Mesenteric fat pad (tissue), 1 donor: ENCODE results near the gene OBSCN. TPM values are rescaled to one million over a fixed set of nuclear protein-coding genes. Genes with fewer than 3 reads are reported as not detected.

ENCODE experiments used
- DNase-seq: peaks from one replicate; pipeline ENCODE4 v3.0.0-alpha.2; 2020; ENCODE audit warnings: low spot score
- total RNA-seq: library from RNA; stranded (reverse); fragmentation: NEBNext Ultra II Directional; extraction: Animal tissue kit (Norgen Biotek cat#: 25700); gene quantifications from one replicate; pipeline ENCODE4 v1.2.1, GENCODE V29; 2021
- donor health status: DM: yes; HTN: yes; CAD: no.

The OBSCN gene
- total RNA-seq, 1 donor from 2014 or later: 3.7 TPM

DNA sequence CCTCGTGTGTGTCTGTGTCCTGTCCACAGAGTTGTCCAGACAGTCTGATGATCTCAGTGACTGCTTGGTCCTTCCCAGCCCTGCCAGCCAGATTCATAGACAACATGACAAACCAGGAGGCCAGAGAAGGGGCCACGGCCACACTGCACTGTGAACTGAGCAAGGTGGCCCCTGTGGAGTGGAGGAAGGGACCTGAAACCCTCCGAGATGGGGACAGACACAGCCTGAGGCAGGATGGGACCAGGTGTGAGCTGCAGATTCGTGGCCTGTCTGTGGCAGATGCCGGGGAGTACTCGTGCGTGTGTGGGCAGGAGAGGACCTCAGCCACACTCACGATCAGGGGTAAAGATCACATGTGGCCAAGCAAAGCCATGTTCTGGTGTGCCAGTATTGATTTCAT, 96.4 kb downstream of the OBSCN start:
- DNase-seq: no peak

DNA sequence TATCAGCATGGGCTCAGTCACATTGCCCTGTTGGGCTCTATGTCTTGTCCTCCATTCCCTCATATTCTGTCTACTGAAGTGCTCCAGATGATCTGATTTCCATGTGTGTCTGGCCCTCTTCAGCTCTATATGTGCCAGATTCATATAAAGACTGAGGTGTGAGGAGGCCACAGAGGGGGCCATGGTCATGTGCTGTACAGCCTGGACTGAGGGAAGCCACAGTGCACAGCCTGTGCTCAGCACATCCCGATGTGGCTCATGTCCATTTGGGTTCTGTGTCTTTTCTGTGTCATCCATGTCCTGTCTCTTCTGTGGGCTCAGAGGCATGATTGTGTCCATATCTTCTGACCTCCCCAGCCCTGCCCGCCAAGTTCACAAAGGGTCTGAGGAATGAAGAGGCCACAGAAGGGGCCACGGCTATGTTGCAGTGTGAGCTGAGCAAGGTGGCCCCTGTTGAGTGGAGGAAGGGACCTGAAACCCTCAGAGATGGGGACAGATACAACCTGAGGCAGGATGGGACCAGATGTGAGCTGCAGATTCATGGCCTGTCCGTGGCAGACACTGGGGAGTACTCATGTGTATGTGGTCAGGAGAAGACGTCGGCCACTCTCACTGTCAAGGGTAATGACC, 97.0 kb downstream of the OBSCN start:
- no peak for DNase-seq

DNA sequence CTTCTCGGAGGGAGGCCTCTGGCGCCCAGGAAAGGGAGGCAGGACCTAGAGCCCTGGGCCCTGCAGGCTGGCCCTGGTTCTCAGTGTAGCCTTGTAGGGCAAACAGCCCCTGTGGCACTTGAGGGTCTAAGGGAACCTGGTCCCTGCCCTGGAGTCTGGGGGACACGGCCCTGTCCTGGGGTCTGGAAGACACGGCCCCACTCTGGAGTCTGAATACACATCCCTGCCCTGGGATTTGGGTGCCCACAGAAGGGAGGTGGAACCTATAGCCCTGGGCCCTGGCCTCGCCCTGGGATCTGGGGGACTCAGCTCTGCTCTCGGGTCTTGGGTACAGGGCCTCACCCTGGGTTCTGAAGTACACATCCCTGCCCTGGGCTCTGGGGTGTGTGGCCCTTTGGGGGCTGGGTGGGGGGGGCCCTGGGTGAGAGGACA, 97.9 kb downstream of the OBSCN start:
- peak; percentile 81 for DNase-seq

DNA sequence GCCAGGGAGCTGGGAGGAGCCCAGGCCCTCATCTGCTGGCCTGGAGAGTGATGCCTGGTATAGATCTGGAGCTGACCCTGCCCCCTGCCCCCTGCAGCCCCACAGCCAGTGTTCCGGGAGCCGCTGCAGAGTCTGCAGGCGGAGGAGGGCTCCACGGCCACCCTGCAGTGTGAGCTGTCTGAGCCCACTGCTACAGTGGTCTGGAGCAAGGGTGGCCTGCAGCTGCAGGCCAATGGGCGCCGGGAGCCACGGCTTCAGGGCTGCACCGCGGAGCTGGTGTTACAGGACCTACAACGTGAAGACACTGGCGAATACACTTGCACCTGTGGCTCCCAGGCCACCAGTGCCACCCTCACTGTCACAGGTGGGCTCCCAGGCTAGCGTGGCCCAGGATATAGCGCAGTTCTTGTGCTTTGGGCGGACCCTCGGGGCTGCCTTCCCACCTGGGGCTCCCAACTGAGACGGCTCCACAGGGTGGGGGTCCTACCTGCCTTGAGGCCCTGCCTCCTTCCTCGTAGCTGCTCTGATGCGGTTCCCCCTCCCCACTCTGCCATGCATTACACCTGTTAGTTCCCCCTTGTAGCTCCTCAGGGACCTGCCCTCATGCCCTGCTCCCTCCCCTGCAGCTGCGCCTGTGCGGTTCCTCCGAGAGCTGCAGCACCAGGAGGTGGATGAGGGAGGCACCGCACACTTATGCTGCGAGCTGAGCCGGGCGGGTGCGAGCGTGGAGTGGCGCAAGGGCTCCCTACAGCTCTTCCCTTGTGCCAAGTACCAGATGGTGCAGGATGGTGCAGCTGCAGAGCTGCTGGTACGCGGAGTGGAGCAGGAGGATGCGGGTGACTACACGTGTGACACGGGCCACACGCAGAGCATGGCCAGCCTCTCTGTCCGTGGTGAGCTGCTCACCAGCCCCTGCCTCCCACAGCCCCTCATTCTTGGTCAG, 98.7 kb downstream of the OBSCN start:
- DNase-seq: peak; percentile 75

DNA sequence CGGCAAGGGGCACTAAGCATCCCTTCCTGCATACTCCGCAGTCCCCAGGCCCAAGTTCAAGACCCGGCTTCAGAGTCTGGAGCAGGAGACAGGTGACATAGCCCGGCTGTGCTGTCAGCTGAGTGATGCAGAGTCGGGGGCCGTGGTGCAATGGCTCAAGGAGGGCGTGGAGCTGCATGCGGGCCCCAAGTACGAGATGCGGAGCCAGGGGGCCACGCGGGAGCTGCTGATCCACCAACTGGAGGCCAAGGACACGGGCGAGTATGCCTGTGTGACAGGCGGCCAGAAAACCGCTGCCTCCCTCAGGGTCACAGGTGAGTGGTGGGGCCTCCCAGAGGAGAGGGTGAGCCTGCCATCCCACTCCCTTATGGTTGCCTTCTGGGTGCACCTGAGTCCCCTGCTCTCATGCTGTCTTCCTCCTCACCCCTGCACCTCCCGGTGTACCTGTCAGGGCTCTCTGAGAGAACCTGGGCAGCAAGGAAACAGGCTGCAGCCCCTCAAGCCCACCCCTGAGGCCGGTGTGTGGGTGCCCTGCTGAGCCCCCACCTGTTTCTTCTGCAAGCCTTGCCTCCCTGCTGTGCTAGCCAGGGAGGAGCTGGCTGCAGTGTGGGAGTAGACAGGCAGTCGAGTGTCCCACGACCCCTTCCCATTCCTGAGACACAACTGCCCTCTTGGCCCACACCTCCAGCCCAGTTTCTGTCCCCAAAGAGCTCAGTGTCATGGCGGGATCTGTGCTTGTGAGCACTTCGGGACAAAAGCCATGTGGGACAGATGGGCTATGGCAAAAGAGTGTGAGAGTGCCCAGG, 99.6 kb downstream of the OBSCN start:
- peak; percentile 83 for DNase-seq

GRCh38 chr1:228308085-228308601, 100.3 kb downstream of the OBSCN start:
- peak; percentile 84 for DNase-seq

- peak; percentile 64 for DNase-seq
Measured at GRCh38 chr1:228308628-228309325, 100.9 kb downstream of the OBSCN start.

- DNase-seq: peak; percentile 73
Measured at GRCh38 chr1:228309326-228310067, 101.7 kb downstream of the OBSCN start.

DNA sequence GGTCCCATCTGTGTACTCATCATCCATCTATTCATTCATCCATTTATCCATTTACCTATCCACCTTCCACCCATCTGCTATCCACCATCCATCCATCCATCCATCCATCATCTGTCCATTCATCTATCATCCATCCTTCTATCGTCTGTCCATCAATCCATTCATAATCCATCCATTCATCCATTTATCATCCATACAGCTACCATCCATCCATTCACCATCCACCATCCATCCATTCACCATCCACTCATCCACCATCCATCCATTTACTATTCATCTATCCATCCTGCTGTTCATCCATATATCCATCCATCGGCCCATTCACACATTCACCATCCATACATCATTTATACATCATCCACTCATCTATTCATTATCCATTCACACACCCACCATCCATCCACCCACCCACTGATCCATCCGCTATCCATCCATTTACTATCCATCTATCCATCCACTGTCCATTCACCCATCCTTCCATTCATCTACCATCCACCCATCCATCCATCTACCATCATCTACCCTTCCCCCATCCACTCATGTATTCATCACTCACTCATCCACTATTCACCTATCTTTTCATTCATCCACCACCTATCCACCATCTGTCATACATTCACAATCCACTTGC, 102.4 kb downstream of the OBSCN start:
- DNase-seq: no peak

DNA sequence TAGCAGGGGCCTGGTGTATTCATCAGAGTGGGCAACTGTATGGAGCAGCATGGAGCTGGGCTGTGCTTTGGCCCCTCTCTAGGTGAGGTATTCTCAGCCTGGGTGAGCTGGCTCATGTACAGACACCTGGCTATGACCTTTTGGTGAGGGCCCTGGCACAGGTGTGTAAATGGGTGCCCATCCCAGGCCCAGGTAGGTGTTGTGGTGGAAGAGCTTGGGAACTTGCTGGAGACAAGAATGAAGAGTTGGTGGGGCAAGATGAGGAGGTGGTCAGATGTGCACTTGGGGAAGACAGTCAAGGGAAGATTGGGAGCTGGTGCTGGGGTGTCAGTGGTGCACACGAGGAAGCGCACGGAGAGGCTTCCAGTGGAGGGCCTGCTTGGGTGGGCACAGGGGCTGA, 103.2 kb downstream of the OBSCN start:
- peak; percentile 57 for DNase-seq

DNA sequence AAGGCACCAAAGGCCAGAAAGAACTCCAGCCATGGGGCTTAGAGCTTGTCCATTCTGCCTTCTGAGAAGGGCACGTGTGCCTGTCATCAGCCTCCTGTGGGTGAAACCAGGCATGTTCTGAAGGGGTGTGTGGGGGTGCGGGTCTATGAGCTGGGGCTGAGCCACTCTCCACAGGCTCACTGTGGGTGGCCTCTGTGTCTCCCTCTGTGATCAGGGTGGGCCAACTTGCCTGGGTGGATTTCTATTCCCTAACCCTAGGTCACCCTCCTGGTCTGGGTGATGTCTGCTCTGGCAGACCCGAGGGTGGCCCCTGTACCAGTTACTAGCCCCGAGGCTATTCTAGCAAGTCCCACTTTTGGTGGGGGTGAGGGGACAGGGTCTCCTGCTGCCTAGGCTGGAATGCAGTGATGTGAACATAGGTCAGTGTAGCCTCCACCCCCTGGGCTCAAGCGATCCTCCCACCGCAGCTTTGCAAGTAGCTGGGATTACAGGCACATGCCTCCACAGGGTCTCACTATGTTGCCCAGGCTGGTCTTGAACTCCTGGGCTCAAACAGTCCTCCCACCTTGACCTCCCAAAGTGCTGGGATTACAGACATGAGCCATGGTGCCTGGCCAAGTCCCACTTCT, 104.4 kb downstream of the OBSCN start:
- peak; percentile 68 for DNase-seq

- peak; percentile 77 for DNase-seq
Measured at GRCh38 chr1:228313536-228314277, 105.9 kb downstream of the OBSCN start.

GRCh38 chr1:228314315-228314657, 106.4 kb downstream of the OBSCN start:
- no peak for DNase-seq

GRCh38 chr1:228314658-228315483, 107.0 kb downstream of the OBSCN start:
- peak; percentile 86 for DNase-seq

DNA sequence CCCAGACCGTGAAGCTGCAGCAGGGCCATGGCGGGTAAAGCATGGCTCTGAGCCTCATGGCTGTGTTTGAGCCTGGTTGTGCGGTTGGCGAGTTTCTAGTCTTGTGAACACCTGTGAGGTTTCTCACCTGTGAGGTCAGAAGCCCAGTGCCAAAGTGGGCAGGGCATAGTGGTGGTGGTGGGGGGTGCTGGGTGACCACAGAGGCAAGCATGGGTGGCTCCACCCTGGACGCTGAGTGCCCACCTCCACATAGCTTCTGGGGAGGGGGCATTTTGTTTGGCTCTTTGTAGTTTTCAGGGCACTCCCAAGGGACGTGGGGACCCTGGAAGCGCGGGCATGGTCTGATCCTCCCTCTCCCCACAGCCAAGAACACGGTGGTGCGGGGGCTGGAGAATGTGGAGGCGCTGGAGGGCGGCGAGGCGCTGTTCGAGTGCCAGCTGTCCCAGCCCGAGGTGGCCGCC, 107.7 kb downstream of the OBSCN start:
- DNase-seq: peak; percentile 55

- peak; percentile 89 for DNase-seq
Measured at GRCh38 chr1:228315945-228316588, 108.2 kb downstream of the OBSCN start.
